GM12865 (cell line): Measurements from ENCODE around the gene ARHGEF40.

ENCODE experiments used
- DNase-seq: peaks from one replicate; pipeline ENCODE4 v3.0.0; 2010; ENCODE audit warnings: low read depth
- H3K4me3 ChIP-seq: 2 replicates; pipeline ENCODE4 v1.5.1; 2011; ENCODE audit warnings: mild to moderate bottlenecking, low read depth, low read length, control low read depth
- CTCF ChIP-seq: IDR thresholded peaks from 2 replicates; pipeline ENCODE4 v1.5.1; 2011; ENCODE audit warnings: low read length, control low read depth, low read depth, inconsistent platforms; ENCODE audit not compliant: insufficient read depth; ENCODE audit errors: missing control alignments

The ARHGEF40 gene

GRCh38 chr14:21070083-21070609 is at the start of gene ARHGEF40:
TSS of gene ARHGEF40 (plus strand) at chr14:21070304. CDS start at chr14:21070397, 93 bp downstream.
- no peak for TF ChIP-seq CTCF
- no peak for DNase-seq
- peak within 1 kb of the TSS; percentile 48 for H3K4me3 ChIP-seq

GRCh38 chr14:21020977-21021545 is 49.0 kb upstream of the ARHGEF40 start:
- TF ChIP-seq CTCF, result no peak
- H3K4me3 ChIP-seq, result no peak overlapping the region
- no peak for DNase-seq

GRCh38 chr14:21022686-21023085 is 47.4 kb upstream of the ARHGEF40 start:
- no peak for TF ChIP-seq CTCF
- no peak for DNase-seq
- H3K4me3 ChIP-seq, result no peak overlapping the region

GRCh38 chr14:21023174-21023573 is 46.9 kb upstream of the ARHGEF40 start:
- no peak for DNase-seq
- no peak overlapping the region for H3K4me3 ChIP-seq
- no peak for TF ChIP-seq CTCF

- TF ChIP-seq CTCF, result no peak
- H3K4me3 ChIP-seq, result no peak overlapping the region
- DNase-seq, result no peak
Observed at GRCh38 chr14:21023817-21024584, 46.1 kb upstream of the ARHGEF40 start.

- TF ChIP-seq CTCF, result no peak
- H3K4me3 ChIP-seq, result no peak within 1 kb of the TSS
- peak; percentile 10 for DNase-seq
Observed at GRCh38 chr14:21024585-21025370, 45.3 kb upstream of the ARHGEF40 start, which contains the start of gene NDRG2. TSS of gene NDRG2 (minus strand) at chr14:21025061. CDS start at chr14:21023315, 1,746 bp downstream.
